ENCODE data around the gene SLC18A2. TPM values are rescaled to one million over a fixed set of nuclear protein-coding genes. Genes with fewer than 3 reads are reported as not detected.
A peak's percentile ranks its signal among the peaks of the same experiment; 100 is the strongest.

SLC18A2 gene
- total and polyA plus RNA-seq, 7 donors: 0.23 to 1.4 (median 0.55) TPM

- DNase-seq: no peak
- 59 to 81% methylated on average over 1 of the region's 1 CpG for WGBS, 2 donors
- TF ChIP-seq EP300 (IDR thresholded peaks at IDR 0.05): no peak
- no peak for TF ChIP-seq POLR2AphosphoS5 (IDR thresholded peaks at IDR 0.05)
- TF ChIP-seq POLR2A (IDR thresholded peaks at IDR 0.05): no peak
- TF ChIP-seq, protein P1, sequence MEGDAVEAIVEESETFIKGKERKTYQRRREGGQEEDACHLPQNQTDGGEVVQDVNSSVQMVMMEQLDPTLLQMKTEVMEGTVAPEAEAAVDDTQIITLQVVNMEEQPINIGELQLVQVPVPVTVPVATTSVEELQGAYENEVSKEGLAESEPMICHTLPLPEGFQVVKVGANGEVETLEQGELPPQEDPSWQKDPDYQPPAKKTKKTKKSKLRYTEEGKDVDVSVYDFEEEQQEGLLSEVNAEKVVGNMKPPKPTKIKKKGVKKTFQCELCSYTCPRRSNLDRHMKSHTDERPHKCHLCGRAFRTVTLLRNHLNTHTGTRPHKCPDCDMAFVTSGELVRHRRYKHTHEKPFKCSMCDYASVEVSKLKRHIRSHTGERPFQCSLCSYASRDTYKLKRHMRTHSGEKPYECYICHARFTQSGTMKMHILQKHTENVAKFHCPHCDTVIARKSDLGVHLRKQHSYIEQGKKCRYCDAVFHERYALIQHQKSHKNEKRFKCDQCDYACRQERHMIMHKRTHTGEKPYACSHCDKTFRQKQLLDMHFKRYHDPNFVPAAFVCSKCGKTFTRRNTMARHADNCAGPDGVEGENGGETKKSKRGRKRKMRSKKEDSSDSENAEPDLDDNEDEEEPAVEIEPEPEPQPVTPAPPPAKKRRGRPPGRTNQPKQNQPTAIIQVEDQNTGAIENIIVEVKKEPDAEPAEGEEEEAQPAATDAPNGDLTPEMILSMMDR (IDR thresholded peaks at IDR 0.05): peak in 2 of 4 experiments; percentile 13 to 29
- Histone ChIP-seq H3K4me3 (no peak overlapping the region), H3K36me3 (no peaks in the 10 kb centered on the region), H3K27me3 (no peaks in the 10 kb centered on the region), H3K27ac (no peak overlapping the region), H3K4me1 (peaks cover 0 to 28% (median 15%) of the 10 kb centered on the region in 4 donors), H3K9me3 (no peaks in the 10 kb centered on the region)
- intact Hi-C loops (cut with DNase I): no loop called here
Observed at GRCh38 chr10:117320050-117320665, 79.2 kb downstream of the SLC18A2 start.

GRCh38 chr10:117322260-117322659 lies 81.3 kb downstream of the SLC18A2 start:
- no peak overlapping the region for H3K4me3 ChIP-seq
- WGBS, 2 donors: 56 to 64% methylated on average over 4 of the region's 4 CpGs
- DNase-seq: no peak
- TF ChIP-seq POLR2A (IDR thresholded peaks at IDR 0.05) (no peak), EP300 (IDR thresholded peaks at IDR 0.05) (no peak), POLR2AphosphoS5 (IDR thresholded peaks at IDR 0.05) (no peak)
- TF ChIP-seq, protein P1 (IDR thresholded peaks at IDR 0.05): no peak
- H3K27ac ChIP-seq: no peak overlapping the region
- H3K9me3 ChIP-seq: no peaks in the 10 kb centered on the region
- H3K4me1 ChIP-seq: peaks cover 0 to 19% (median 8%) of the 10 kb centered on the region in 4 donors
- H3K36me3 ChIP-seq: no peaks in the 10 kb centered on the region
- H3K27me3 ChIP-seq: no peaks in the 10 kb centered on the region
- intact Hi-C loops (cut with DNase I): no loop called here

DNA sequence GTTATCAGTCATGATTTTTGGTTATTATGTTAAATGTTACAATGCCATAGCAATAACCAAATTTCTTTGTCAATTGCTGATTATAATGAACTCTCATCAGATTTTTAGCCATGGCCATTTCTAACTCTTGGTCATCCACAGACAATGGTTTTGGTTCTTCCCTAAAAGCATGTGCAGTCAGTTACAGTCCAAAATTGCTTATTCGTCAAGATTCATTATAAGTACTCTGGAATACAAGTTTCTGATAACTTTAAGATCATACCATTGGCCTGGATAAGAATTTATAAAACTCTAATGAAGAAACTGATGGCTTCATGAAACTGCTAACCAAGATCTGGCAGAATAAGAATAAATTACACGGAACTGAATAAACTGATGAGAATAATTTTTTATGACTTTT lies 83.5 kb downstream of the SLC18A2 start:
- 97% methylated on average over 2 of the region's 2 CpGs for WGBS, 2 donors
- no peak for DNase-seq
- TF ChIP-seq POLR2A (IDR thresholded peaks at IDR 0.05): no peak
- TF ChIP-seq, protein P1 (IDR thresholded peaks at IDR 0.05): no peak
- intact Hi-C loops (cut with DNase I): no loop called here
- H3K36me3 ChIP-seq: no peaks in the 10 kb centered on the region
- H3K4me1 ChIP-seq: peaks cover 0 to 14% (median 8%) of the 10 kb centered on the region in 4 donors
- H3K27ac ChIP-seq: no peak overlapping the region
- H3K9me3 ChIP-seq: no peaks in the 10 kb centered on the region
- H3K27me3 ChIP-seq: no peaks in the 10 kb centered on the region
- H3K4me3 ChIP-seq: no peak overlapping the region

- intact Hi-C loops (cut with DNase I): no loop called here
- Histone ChIP-seq H3K36me3 (no peaks in the 10 kb centered on the region), H3K9me3 (no peaks in the 10 kb centered on the region), H3K4me3 (no peak overlapping the region), H3K27me3 (no peaks in the 10 kb centered on the region), H3K4me1 (peaks cover 0 to 14% (median 8%) of the 10 kb centered on the region in 4 donors), H3K27ac (no peak overlapping the region)
- DNase-seq: no peak
- TF ChIP-seq EP300 (IDR thresholded peaks at IDR 0.05): no peak
- TF ChIP-seq, protein P1 (IDR thresholded peaks at IDR 0.05): no peak
- TF ChIP-seq POLR2AphosphoS5 (IDR thresholded peaks at IDR 0.05): no peak
- no peak for TF ChIP-seq POLR2A (IDR thresholded peaks at IDR 0.05)
Observed at GRCh38 chr10:117327262-117327661, 86.3 kb downstream of the SLC18A2 start.

Other genes starting within 250 kb of the SLC18A2 start
- 1 to 10 TPM; 4.1 to 6.1 (median 5.2) TPM for gene SHTN1, start 235.9 kb upstream of the SLC18A2 start, total RNA-seq
- 10 to 100 TPM in 2 of 3 donors, 1 to 10 TPM in 1; 9.6 to 12.5 (median 10.4) TPM for gene SHTN1, start 235.9 kb upstream of the SLC18A2 start, polyA plus RNA-seq
- gene VAX1, start 102.8 kb upstream of the SLC18A2 start, total RNA-seq: not detected
- gene VAX1, start 102.8 kb upstream of the SLC18A2 start, polyA plus RNA-seq: not detected
- not detected for gene KCNK18, start 43.6 kb upstream of the SLC18A2 start, total RNA-seq
- not detected for gene KCNK18, start 43.6 kb upstream of the SLC18A2 start, polyA plus RNA-seq
- gene PDZD8, start 134.3 kb downstream of the SLC18A2 start, total RNA-seq: 10 to 100 TPM; 25.2 to 34.3 (median 30.7) TPM
- gene PDZD8, start 134.3 kb downstream of the SLC18A2 start, polyA plus RNA-seq: 10 to 100 TPM in 1 of 3 donors, 1 to 10 TPM in 2; 3.5 to 12.7 (median 7.2) TPM

Measured in sigmoid colon (tissue), 7 donors.